CD4-positive, alpha-beta T cell treated with Interleukin-2 at 100 ng/mL for 4 hours (primary cell): ENCODE data around the gene ST8SIA4.

ENCODE experiments used
- DNase-seq: peaks from one replicate; pipeline ENCODE4 v3.0.0-alpha.2; 2020; ENCODE audit warnings: low spot score

The ST8SIA4 gene

DNA sequence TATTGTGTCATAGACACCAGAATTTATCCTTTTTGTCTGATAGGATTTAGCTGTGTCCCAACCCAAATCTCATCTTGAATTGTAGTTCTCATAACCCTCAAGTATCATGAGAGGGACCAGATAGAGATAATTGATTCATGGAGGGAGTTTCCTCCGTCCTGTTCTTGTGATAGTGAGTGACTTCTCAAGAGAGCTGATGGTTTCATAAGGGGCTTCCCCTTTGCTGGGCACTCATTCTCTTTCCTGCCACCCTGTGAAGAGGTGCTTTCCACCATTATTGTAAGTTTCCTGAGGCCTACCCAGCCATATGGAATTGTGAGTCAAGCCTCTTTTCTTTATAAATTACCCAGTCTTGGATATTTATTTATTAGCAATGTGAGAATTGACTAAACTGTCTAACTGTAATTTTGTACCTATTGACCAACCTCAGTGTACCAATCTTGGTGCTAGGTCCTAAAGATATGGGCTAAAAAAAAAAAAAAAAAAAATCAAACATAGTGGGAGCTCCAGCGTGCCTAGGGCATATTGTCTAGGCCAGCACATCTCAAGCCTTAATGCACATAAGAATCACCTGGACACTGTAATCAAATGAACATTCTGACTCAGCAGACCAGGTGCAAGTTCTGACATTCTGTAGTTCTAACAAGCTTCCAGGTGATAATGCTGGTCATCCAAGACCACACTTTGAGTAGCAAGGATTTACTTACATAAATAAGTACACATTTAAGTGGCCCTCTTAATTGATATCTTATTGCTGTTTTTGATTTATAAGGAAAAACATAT lies 30.5 kb downstream of the ST8SIA4 start:
- DNase-seq = peak; percentile 31

DNA sequence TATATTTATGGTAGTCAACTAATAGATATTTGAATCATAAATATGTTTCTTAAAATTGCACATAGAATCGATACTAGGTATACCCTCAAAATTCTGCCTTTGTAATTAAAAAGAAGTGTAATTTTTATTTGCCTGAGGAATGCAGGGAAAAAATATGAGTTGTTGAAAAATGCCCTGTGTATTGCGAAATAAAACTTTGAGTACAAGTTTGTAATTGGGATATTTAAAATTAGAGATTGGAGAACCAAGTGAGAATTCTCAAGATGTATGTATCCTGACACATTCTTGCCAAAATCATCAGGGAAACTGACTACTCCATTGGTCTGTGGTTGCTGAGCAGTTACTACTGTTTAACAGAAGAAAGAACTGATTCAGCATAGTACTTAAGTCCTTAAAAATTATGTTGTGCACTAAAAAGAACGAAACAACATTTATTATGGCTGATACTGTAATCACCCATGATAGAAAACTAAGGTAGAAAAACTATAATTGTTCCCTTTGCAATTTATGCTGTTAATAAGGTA lies 36.0 kb downstream of the ST8SIA4 start:
- no peak for DNase-seq

DNA sequence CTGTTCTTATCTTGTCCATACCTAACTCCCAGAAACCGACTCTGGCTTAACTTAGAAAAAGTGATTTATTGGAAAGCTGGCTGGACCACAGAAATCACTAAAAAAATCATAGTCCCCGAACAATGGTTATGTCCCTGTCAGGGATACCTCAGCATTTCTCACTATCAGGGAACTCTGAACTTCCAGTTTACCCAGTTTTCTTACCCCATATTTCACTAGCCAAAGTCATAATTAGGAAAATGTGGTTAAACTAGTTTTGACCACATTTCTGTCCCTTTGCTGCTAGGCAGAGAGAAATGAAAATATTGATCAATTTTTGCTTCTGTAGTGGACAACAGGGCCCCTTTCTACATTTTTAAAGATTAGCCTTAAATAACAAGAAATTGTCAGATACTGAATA lies 38.2 kb downstream of the ST8SIA4 start:
- no peak for DNase-seq

DNA sequence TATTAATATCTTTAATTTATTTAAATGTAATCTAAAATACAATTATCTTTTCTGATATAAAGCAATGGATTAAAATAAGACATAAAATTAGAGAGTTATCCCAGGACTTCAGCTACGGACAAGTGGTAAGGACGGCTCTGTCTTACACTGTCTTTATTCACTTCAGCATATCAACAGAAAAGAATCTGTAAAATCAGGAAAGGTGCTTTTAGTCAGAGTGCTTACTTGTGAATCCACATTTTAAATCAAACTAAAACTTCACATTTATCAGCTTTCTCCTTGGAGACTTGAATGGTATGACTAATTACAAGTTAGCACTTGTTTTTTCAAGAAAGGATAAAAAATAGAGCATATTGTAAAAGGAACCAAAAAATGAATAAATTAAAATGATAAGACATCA lies 39.3 kb downstream of the ST8SIA4 start:
- no peak for DNase-seq

DNA sequence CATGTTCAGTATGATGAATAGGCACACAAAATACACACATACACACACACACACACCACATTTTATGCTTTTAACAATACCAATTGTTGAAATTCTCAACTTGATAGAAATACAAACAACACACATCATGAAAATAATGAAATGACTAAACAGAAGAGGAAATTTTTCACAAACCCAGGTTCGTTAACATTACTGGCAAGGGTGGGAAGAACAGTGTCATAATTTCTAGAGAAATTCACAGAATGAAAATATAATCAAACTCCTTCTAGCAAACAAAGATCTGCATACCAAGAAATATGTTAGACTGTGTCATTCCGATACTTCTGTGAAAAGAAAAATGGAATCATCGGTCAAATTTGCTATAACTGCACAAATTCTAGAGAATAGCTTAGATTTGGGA lies 41.9 kb downstream of the ST8SIA4 start:
- no peak for DNase-seq

DNA sequence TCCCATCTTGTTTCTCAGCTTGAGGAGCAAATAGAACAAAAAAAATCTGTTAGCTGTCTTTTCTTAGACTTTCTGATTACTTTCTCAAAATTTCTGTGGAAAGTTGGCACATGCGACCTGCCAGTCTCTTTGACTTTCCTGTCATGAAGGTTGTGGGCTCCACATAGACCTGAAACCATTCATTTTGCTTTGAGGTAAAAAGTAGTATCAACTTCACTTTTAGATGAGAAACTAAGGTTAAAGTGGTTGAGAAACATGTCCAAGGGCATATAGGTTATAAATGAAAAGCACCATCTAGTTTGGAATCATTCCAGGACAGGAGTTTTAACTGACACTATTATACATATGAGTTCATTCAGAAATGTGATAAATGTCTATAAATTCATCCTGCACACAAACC lies 42.7 kb downstream of the ST8SIA4 start:
- no peak for DNase-seq

DNA sequence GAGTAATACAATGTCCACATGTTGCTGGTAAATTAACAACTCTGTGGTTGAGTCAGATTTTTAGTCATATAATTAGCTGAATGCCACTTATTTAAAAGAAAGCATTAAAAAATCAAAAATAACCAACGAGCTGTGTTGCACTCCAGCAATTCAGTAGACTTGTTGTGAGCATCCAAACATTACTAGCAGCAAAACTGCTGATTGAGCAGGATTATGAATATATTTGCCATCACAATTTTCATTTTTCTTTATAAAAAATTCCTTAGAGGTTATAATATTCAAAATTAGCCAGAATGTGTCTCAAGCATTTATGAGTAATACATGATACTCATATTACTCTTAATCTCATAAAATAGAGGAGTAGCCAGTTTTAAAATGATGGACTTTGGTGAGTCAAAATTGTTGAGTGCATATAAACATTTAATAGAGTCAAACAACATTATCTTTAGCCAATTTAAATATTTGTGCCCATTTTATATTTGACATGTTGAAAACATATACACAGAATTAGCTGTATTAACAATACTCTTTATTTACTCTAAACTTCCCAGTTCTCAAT lies 44.0 kb downstream of the ST8SIA4 start:
- DNase-seq = no peak

DNA sequence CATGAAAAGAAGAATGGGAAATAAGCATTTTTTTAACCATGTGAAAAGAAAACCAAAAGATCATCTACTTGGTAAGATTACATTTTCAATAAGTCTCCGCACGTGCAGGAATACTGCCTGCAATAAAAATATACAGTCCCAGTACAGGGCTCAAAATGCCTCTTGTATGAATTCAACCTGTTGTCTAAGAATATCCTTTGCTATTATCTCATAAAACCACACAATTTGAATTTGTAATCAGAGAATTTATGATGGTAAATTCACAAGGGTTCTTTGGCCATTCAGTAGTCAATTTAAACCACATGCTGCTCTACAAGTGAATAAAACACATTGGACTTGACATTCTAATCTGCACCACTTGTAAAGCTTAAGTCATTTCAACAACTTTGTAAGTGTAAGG lies 46.6 kb downstream of the ST8SIA4 start:
- DNase-seq = no peak

DNA sequence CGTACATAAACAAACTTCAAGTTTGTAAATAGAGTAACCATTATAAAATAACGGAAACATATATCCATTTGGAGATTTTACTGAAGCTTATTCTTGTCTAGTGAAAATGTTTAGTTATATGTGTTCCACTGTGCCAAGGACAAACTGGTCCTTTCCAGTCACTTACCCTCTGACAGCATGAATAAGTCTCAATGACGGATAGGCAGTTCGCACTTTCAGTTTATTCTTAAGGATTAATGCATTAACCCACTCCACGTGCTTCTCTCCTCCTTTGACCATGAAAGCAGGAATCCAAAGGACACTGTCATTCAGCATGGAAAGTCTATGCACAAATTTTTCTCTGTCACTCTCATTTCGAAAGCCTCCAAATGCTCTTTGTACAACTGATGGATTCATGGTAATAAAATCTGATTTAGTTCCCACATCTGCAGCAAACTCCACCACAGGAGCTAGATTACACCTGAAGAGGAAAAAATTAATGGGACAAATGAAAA lies 47.1 kb downstream of the ST8SIA4 start:
- DNase-seq = no peak

DNA sequence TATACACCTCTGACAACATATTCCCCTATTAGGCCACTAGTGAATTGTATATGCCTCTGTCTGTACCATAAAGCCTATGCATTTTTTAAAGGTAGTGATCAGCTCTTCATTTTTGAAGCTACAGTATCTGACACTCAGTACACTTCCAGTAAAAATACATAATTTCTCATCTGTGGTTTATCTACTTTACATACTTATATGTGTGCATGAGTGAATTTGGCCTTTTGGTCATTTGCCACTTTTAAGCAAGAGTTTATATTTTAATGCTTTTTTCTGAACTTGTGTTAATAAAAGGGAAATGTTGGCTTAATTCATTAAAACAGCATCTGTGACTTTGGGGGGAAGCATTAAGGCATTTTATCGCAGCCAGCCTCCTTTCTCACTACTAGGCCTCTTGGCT lies 47.8 kb downstream of the ST8SIA4 start:
- DNase-seq = no peak

DNA sequence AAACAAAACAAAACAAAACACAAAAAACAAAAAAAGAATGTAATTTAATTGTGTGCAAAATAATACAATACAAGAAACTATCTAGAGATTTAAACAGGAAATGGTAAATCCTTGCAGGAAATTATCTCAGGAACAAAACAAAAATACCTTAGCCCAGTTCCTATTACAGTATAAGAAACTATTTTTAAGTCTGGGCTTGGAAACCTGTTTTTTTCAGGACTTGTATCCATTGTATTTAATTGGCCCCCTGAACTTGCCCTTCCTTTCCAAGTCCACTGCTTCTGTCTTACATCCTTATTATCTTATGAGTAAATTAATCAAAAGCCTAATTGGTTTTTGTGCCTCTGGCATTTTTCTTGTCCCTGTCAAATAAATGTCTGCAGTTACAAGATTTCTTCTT lies 48.5 kb downstream of the ST8SIA4 start:
- no peak for DNase-seq

DNA sequence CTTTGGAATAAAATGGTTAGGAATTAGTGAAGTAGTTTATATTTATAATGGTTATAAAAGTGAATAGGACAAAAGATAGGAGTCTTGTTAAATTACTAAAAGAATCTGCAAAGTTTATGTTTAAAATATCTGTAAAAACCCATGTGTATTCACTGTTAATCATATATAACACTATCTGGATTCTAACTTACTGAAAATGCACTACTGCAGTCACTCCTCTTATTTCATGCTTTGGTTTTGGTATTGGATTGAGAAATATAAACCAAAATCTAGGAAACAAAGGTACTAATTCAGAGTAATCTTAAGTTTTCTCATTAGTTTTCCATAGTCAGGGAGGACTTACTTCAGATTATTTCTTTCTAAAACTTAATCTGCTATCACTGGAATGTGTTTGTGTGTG lies 49.5 kb downstream of the ST8SIA4 start:
- DNase-seq = no peak

DNA sequence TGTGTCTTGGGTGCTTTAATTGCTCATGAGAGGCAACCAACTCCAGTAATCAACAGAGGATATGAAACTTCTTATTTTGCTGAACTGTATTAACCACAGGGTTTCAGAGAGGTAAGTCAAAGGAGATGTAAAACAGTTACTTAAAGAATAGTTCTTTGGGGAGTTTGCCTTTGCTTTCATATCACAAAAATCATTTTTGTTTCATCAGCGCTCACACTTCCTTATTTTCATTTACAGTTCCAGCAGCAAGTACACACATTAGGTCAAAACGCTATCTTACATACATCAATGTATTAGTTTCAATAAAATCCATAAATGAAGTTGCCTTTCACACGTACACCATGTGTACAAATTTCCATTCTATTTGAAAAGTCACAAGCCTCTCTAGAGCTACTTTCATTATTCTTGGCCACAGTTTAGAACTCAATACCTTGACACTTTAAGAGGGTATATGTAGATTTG lies 50.1 kb downstream of the ST8SIA4 start:
- DNase-seq = peak; percentile 27

DNA sequence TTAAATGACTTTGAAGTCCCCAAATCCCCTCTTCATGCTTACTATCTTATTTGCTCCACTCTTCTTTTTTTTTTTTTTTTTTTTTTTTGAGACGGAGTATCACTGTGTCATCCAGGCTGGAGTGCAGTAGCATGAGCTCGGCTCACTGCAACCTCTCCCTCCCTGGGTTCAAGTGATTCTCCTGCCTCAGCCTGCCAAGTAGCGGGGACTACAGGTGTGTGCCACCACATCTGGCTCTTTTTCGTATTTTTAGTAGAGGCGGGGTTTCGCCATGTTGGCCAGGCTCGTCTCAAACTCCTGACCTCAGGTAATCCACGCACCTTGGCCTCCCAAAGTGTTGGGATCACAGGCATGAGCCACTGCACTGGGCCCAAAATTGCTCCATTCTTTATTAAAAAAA lies 51.0 kb downstream of the ST8SIA4 start:
- DNase-seq = no peak

DNA sequence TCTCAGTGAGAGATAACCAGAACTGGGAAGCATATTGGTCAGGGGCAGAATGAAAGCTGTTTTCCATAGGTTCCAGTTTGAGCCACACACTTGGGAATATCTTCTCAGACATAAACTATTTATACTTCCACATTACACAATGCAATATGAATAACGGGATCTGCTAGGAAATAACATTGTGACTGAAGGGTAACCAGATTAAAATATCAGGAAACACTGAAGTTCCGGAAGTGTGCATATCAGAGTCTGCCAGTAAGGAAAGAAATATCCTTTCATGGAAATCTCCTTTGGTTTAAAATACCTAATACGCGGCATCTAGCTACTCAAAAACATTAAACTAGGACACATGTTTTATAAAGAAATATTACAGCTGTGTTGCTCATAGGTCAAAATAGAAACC lies 56.3 kb downstream of the ST8SIA4 start:
- DNase-seq = no peak

DNA sequence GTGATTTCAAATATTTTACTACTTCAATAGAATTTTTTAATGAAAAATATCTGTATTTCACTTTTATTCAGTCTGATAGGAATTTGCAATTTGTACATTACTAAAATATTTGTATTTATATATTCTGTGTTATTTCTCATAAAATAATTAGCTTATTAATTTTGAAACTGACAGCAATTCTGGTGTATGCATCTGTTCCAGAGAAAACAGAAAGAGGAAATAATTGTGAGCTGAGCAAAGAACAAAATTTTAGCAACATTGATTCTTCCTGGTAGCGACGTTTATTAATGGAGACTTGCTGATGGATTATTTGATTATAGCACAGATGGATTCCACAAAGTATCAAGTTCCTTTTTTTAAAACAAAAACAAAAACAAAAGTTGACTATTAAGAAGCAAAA lies 61.0 kb downstream of the ST8SIA4 start:
- no peak for DNase-seq

DNA sequence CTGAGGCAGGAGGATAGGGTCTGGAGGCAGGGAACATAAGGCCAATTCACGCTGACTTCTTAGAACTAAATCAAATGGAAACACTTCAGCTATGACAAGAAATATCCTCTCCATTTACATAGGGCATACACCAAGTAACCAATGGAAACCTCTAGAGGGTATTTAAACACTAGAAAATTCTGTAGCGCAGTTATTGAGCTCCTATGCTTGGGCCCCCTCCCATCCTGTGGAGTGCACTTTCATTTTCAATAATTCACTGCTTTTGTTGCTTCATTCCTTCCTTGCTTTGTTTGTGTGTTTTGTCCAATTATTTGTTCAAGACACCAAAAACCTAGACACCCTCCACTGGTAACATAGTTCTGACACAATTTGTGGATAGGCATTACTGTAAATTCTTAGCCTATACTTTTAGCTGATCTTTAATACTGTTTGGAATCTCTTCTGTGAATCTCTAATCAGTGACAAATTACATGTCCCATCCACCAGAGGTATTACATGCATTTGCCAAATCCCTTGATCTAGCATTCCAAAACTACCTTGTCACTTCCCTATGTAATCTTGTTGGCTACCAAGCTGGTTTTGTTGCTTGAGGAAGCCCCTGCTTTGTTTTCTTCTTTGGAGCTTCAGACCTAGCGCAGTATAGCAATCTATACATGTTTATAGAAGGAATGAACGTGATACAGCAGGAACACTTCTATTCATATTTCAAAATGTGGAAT lies 61.6 kb downstream of the ST8SIA4 start:
- DNase-seq = peak; percentile 25

DNA sequence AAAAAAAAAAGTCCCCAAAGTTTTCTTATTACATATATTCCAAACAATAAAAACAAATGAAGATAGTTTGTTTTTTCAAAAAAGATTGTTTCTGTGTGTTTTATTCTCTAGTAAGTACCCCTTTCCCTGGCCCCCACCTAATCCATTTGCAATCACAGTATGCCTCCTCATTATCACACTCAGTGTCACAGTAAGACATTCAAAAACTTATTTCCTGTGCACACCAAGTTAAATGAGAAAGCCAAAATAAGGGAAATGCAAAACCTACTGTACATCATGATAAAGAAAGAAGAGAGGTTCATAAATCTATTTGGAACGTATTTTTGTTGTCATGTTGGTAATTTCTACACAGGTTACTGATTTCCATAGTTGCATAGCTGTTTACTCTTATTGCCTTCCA lies 62.3 kb downstream of the ST8SIA4 start:
- DNase-seq = no peak

DNA sequence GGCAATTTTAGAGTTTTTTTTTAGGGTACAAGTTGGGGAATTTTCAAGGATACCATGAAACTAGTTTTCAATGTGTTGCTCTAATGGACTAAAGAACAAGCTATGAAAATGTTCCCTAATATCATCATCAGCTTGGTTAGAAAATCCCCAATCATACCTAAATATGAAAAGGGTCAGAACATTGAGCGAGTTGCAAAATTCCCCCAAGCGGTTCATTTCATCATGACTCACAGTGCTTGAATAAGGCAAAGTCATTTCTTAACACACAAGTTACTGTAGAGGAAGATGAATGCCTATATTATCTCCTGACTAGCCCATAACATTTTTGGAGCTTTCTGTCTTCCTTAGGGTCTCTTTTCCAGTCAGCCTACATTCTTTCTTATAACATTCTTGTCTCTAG lies 62.7 kb downstream of the ST8SIA4 start:
- DNase-seq = peak; percentile 57

DNA sequence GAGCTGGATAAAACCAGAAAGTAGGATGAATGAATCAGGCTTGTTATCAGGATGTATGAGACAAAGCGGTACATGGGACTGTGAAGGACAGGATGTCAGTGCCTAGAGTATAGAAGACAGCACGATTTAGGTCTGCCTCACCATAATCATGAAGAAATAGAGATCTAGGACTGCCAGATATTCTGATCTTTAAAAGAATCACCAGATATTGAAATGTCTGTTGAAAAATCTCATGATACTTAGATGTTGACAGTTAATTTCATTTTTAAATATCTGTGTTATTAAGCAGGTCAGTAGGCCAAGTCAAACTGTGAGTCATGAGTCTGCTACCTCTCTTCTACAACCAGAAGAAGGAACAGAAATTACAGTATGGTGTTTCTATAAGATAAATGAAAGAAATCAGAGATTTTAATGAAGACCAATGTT lies 65.0 kb downstream of the ST8SIA4 start:
- DNase-seq = no peak

DNA sequence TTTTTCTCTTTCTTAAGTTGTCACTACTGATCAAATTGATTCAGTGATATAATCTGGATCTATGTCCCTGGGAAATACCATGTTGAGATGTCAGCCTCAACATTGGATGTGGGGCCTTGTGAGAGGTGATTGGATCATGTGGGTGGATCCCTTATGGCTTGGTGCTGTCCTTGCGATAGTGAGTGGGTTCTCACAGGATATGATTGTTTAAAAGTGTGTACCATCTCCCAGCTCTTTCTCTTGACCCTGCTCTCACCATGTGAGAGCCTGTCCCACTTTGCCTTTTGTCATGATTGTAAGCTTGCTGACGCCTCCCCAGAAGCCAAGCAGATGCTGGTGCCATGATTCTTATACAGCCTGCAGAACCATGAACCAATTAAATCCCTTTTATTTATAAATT lies 68.6 kb downstream of the ST8SIA4 start:
- no peak for DNase-seq

DNA sequence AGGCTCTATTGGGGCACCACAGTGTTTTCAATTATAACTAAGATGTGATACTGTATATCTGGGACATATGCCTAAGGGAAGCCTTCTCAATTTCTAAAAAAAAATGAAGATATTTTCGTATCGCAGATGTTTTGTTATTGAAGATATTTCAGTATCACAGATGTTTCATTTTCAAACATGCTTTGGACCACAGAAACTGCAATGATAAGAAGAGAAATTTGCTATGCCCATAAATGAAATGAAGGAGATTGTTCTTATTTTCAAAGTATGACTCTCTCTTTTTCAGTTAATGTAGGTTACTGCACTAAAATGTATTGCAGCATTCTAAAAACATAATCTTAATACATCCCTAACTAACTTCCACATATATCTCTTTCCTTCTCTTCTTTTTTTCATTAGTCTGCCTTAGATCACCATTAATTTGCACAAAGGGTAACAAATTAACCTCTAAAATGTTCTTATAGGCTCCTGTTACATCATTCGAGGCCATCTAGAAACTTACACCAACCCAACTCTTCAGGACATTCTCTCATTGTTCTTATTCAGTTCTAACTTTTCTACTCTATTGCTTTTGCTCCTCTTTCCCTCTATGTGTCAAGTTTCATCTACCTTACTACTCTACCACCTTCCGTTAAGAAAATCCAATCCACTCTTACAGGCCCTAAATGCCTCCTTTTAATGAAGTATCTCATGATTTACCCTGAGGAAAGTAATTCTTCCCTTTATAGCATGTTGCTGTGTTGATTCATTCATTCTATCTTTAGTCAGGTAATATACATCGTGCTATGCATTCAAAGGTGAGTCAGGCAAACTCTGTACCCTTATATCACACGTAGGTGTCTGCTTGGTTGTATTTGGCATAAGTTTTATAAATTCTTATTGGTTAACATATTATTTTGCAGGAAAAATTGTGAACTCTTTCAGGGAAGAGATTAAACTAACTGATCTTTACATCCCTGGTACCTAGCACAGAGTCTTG lies 70.5 kb downstream of the ST8SIA4 start:
- DNase-seq = no peak
